ENCODE data around the gene FCN3. TPM values are rescaled to one million over a fixed set of nuclear protein-coding genes. Genes with fewer than 3 reads are reported as not detected.

FCN3 gene
- total RNA-seq, 3 donors from 2014 or later: 0.33 to 0.34 TPM; not detected in 1

- Mint-ChIP-seq H3K4me3 (no peak overlapping the region), H3K27me3 (ENCODE audit: low read depth) (no peaks in the 10 kb centered on the region), H3K4me1 (ENCODE audit: low read depth) (peaks cover 36% of the 10 kb centered on the region), H3K36me3 (ENCODE audit: insufficient read depth) (peaks cover 27% of the 10 kb centered on the region), H3K9me3 (no peaks in the 10 kb centered on the region)
- DNase-seq (no peak), ATAC-seq (no peak)
Measured at GRCh38 chr1:27335506-27336422, 38.9 kb downstream of the FCN3 start.

GRCh38 chr1:27333717-27334279, 40.8 kb downstream of the FCN3 start:
- Mint-ChIP-seq H3K4me3 (no peak overlapping the region), H3K4me1 (ENCODE audit: low read depth) (peaks cover 23% of the 10 kb centered on the region)

DNA sequence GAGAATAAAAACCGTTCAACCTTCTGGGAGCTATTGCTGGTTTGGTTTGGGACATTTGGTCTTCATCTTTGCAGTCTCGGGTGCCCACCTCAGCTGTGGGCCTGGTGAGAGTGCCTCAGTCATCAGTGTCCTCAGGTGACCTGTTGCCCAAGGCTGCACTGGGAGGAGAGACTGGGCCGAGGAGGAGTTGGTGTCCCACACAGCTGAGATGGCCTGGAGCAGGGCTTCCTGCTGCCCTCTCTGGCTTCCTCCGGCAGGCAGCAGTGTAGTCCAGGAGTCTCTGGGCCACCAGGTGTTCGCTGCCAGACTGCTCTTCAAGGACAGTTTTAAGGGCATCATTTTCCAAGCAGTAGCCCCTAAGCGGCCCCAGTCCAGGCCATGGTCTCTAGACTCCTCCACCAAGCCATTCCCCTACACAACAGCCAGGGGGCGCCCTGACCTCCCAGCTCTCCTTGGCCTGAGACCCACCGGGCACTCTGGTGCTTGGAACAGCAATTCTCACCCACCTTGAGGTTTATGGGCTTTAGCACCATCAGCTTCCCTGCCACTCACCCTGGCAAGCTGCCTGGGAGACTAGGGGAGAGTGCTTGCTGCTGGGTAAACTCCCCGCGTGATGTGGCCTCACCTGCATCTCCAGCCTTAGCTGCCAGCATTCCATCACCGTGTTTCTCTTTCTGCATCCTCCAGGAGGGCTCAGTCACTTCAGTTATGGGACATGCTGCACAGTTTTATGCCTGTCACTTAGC, 41.9 kb downstream of the FCN3 start:
- ATAC-seq (peak; percentile 83 to 90), DNase-seq (peak; percentile 46)
- no peaks in the 10 kb centered on the region for H3K27me3 Mint-ChIP-seq (ENCODE audit: low read depth)
- H3K9me3 Mint-ChIP-seq: no peaks in the 10 kb centered on the region
- H3K36me3 Mint-ChIP-seq (ENCODE audit: insufficient read depth): peaks cover 36% of the 10 kb centered on the region
- peaks cover 33% of the 10 kb centered on the region for H3K4me1 Mint-ChIP-seq (ENCODE audit: low read depth)
- H3K4me3 Mint-ChIP-seq: no peak overlapping the region

More at GRCh38 chr1:27333717-27334279, 40.8 kb downstream of the FCN3 start:
- H3K36me3 Mint-ChIP-seq (ENCODE audit: insufficient read depth): peaks cover 32% of the 10 kb centered on the region
- no peak for ATAC-seq
- no peak for DNase-seq
- H3K27me3 Mint-ChIP-seq (ENCODE audit: low read depth): no peaks in the 10 kb centered on the region
- no peaks in the 10 kb centered on the region for H3K9me3 Mint-ChIP-seq

- Mint-ChIP-seq H3K36me3 (ENCODE audit: insufficient read depth) (peaks cover 38% of the 10 kb centered on the region), H3K4me1 (ENCODE audit: low read depth) (peaks cover 36% of the 10 kb centered on the region), H3K27me3 (ENCODE audit: low read depth) (no peaks in the 10 kb centered on the region), H3K4me3 (no peak overlapping the region), H3K9me3 (no peaks in the 10 kb centered on the region)
- no peak for DNase-seq
- ATAC-seq: no peak
Measured at GRCh38 chr1:27331922-27332321, 42.7 kb downstream of the FCN3 start.

DNA sequence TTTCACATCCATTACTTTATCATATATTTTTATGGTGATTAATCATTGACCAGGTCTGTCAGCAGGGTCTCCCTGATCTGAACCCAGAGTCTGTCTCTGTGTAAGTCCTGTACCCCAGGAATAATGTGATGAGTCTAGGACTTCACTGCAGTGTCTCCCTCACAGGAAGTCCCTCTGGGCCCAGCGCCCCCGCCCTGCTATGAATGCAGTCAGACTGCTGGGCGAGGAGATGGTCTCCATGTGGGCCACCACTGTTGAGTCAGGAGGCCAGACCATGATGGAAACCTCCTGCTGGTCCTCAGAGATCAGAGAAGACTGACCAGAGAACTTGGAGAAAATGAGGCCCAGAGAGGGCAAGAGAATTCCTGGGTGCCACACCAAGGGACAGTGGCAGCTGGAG, 43.2 kb downstream of the FCN3 start:
- H3K27me3 Mint-ChIP-seq (ENCODE audit: low read depth): no peaks in the 10 kb centered on the region
- H3K4me3 Mint-ChIP-seq: no peak overlapping the region
- H3K36me3 Mint-ChIP-seq (ENCODE audit: insufficient read depth): peaks cover 34% of the 10 kb centered on the region

DNA sequence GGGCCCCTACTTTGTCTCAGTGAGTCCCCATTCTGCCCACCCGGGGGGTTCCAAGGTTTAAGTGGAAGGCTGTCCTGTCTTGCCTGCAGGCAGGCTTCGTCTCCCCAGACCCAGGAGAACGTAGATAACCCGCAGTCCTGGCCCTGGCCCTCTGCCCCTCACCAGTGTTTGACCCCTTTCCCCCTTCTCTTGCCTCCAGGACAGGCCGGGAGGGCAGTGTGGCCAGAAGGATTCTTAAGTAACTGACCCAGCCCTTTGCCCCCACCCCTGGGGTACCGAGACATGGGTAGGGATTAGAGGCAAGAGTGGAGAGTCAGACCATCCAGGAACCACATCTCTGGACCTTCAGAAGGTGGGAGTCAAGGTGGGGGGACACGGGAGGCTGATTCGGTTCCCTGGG, 43.8 kb downstream of the FCN3 start:
- ATAC-seq (no peak), DNase-seq (no peak)
- Mint-ChIP-seq H3K27me3 (ENCODE audit: low read depth) (no peaks in the 10 kb centered on the region), H3K36me3 (ENCODE audit: insufficient read depth) (peaks cover 36% of the 10 kb centered on the region), H3K9me3 (no peaks in the 10 kb centered on the region), H3K4me1 (ENCODE audit: low read depth) (peaks cover 47% of the 10 kb centered on the region), H3K4me3 (no peak overlapping the region)

More for the DNA sequence above, 43.2 kb downstream of the FCN3 start:
- Mint-ChIP-seq H3K9me3 (no peaks in the 10 kb centered on the region), H3K4me1 (ENCODE audit: low read depth) (peaks cover 41% of the 10 kb centered on the region)
- ATAC-seq: no peak
- no peak for DNase-seq

DNA sequence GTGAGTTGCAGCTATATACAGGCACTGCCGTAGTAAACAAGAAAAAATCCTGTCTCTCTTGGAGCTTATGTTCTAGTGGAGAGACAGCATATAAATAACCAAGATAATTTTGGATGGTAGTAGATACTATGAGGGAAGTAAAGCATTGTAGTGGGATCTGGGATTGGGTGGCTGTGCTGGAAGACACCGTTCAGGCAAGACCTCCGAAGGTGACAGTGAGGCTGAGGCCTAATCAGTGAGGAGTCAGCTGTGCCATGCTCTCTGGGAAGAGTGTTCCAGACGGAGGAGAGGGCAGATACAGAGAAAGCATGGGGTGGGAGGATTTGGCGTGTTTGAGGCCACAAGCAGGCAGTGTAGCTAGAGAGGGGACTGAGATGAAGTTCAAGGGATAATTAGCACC, 46.7 kb downstream of the FCN3 start:
- Mint-ChIP-seq H3K36me3 (ENCODE audit: insufficient read depth) (peaks cover 40% of the 10 kb centered on the region), H3K4me1 (ENCODE audit: low read depth) (peaks cover 69% of the 10 kb centered on the region)

GRCh38 chr1:27325286-27325685, 49.3 kb downstream of the FCN3 start:
- Mint-ChIP-seq H3K9me3 (no peaks in the 10 kb centered on the region), H3K36me3 (ENCODE audit: insufficient read depth) (peaks cover 27% of the 10 kb centered on the region), H3K4me1 (ENCODE audit: low read depth) (peaks cover 65% of the 10 kb centered on the region), H3K4me3 (no peak overlapping the region), H3K27me3 (ENCODE audit: low read depth) (peaks cover 2% of the 10 kb centered on the region)
- no peak for ATAC-seq
- no peak for DNase-seq

More for the DNA sequence above, 46.7 kb downstream of the FCN3 start:
- ATAC-seq (no peak), DNase-seq (no peak)
- no peaks in the 10 kb centered on the region for H3K9me3 Mint-ChIP-seq
- H3K4me3 Mint-ChIP-seq: no peak overlapping the region
- no peaks in the 10 kb centered on the region for H3K27me3 Mint-ChIP-seq (ENCODE audit: low read depth)

DNA sequence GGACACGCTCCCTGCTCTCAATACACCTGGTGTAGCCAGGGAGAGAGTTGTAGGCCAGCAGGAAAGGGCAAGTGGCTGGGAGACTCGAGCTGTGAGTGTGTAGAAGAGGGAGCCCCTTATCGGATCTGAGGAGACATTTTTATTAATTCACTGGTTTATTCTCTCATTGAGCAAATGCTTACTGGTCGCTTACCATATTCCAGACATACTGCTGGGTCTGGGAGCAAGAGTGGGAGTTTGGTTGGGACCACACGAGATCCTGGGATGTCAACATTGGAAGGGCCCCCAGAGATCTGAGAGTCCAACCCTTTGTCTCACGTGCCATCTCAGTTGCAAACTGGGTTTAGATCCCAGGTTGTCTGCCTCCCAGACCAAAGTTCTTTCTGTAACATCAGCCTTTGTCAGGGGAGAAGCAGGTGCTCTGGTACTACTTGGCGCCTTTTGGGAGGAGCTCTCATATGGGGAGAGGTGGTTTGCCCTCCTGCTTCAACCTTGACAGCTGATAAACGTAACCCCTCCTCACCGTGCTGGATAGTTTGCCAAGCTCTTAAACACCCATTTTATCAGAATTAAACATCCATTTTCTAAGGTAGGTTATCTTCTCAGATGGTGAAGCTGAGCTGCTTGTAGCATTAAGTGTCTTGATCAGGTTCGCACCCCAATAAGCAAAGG, 51.9 kb downstream of the FCN3 start:
- H3K9me3 Mint-ChIP-seq: no peaks in the 10 kb centered on the region
- peaks cover 6% of the 10 kb centered on the region for H3K27me3 Mint-ChIP-seq (ENCODE audit: low read depth)
- peak overlapping the region; percentile 97 for H3K4me3 Mint-ChIP-seq
- H3K4me1 Mint-ChIP-seq (ENCODE audit: low read depth): peaks cover 49% of the 10 kb centered on the region
- DNase-seq (no peak), ATAC-seq (no peak)
- peaks cover 20% of the 10 kb centered on the region for H3K36me3 Mint-ChIP-seq (ENCODE audit: insufficient read depth)

DNA sequence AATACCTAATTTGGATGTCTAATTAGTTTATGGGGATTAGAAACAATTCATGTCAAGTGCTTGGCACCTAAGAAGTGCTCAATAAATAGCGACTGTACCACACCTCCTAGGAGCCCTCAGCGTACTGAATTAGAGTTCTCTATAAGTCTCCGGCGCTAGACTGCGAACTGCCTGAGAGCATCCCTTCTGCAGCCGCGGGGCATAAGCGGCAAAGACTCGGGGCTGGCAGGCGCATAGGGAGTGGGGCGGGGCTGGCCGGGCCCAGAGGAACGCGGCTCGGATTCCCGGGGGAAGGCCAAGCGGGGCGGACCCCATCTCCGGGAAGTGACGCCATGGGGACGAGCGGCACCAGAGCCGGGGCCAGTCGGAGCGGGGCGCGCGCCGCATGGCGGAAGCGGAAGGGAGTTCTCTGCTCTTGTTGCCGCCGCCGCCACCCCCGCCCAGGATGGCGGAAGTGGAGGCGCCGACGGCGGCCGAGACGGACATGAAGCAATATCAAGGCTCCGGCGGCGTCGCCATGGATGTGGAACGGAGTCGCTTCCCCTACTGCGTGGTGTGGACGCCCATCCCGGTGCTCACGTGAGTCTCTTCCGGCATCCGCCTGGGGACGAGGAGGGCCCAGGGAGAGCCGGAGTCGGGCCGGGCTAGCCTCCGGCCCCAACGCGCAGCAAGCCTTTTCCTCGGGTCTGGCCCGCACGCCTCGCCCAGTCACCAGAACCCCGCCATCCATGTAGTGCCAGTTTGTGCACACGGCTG, 52.6 kb downstream of the FCN3 start, which contains the start of gene TMEM222:
TSS of gene TMEM222 (plus strand) at position 351 of the 756 bp plus-strand sequence. CDS start at position 386, 35 bp downstream.
- peak; percentile 98 for ATAC-seq
- no peaks in the 10 kb centered on the region for H3K9me3 Mint-ChIP-seq
- H3K4me1 Mint-ChIP-seq (ENCODE audit: low read depth): peaks cover 46% of the 10 kb centered on the region
- peak; percentile 95 for DNase-seq
- peak within 1 kb of the TSS; percentile 97 for H3K4me3 Mint-ChIP-seq
- peaks cover 6% of the 10 kb centered on the region for H3K27me3 Mint-ChIP-seq (ENCODE audit: low read depth)
- peaks cover 19% of the 10 kb centered on the region for H3K36me3 Mint-ChIP-seq (ENCODE audit: insufficient read depth)

Other genes with a start within 250 kb of the FCN3 start
- gene SLC9A1, start 219.7 kb downstream of the FCN3 start, total RNA-seq: 10 to 100 TPM; 19.8 to 21.0 (median 19.8) TPM
- 10 to 100 TPM in 2 of 3 donors, 1 to 10 TPM in 1; 7.1 to 12.4 (median 10.5) TPM for gene WDTC1, start 140.2 kb downstream of the FCN3 start, total RNA-seq
- gene TMEM222, start 52.7 kb downstream of the FCN3 start, total RNA-seq: 10 to 100 TPM; 51.0 to 55.1 (median 51.7) TPM
- 1 to 10 TPM; 5.9 to 6.8 (median 6.3) TPM for gene SYTL1, start 32.8 kb downstream of the FCN3 start, total RNA-seq
- 1 to 10 TPM; 3.1 to 4.8 (median 3.5) TPM for gene MAP3K6, start 7.9 kb downstream of the FCN3 start, total RNA-seq
- not detected for gene CD164L2, start 8.5 kb upstream of the FCN3 start, total RNA-seq
- gene GPR3, start 17.8 kb upstream of the FCN3 start, total RNA-seq: 1 to 10 TPM; 2.7 to 4.9 (median 3.4) TPM
- 10 to 100 TPM; 82.2 to 98.7 (median 87.1) TPM for gene WASF2, start 115.3 kb upstream of the FCN3 start, total RNA-seq
- gene AHDC1, start 229.3 kb upstream of the FCN3 start, total RNA-seq: 1 to 10 TPM; 7.6 to 9.4 (median 8.6) TPM